HCT116 (cell line): ENCODE measurements around the gene PSMD4.
"Not testable (repeated sequence)": the region's sequence is repeated elsewhere in the genome, so short reads cannot be mapped to it uniquely, and the experiment has no call there.

Experiments used
- CTCF ChIP-seq, 3 experiments: fragments of 200-600 bp in 1 of 3; sonication (generic) in 1 of 3; IDR thresholded peaks in 2 of 3; conservative IDR thresholded peaks in 1 of 3; 2 replicates each; pipeline ENCODE4 v1.5.1; 2012 to 2017; ENCODE audit warnings: low read depth in 2 of 3, low read length in 2 of 3, antibody characterized with exemption in 1 of 3, borderline replicate concordance in 1 of 3, control low read depth in 1 of 3, mild to moderate bottlenecking in 1 of 3, mixed read lengths in 1 of 3, mixed run types in 1 of 3, moderate library complexity in 1 of 3; ENCODE audit not compliant: insufficient read depth in 1 of 3
- EZH2 ChIP-seq: fragments of 200-600 bp; sonication (generic); IDR thresholded peaks from 2 replicates; pipeline ENCODE4 v1.6.1; 2017; ENCODE audit warnings: antibody characterized with exemption, mixed run types
- EZH2phosphoT487 ChIP-seq: fragments of 200-600 bp; IDR thresholded peaks from 2 replicates; pipeline ENCODE4 v1.6.1; 2018; ENCODE audit warnings: antibody characterized with exemption, borderline replicate concordance
- FOSL1 ChIP-seq: IDR thresholded peaks from 2 replicates; pipeline ENCODE4 v1.6.1; 2012; ENCODE audit warnings: low read depth
- POLR2A ChIP-seq: IDR thresholded peaks from 2 replicates; pipeline ENCODE4 v1.7.0; 2011; ENCODE audit warnings: borderline replicate concordance; ENCODE audit not compliant: insufficient read depth, insufficient read length; ENCODE audit errors: extremely low read depth
- POLR2AphosphoS5 ChIP-seq: IDR thresholded peaks from 2 replicates; pipeline ENCODE4 v1.6.1; 2011; ENCODE audit warnings: mild to moderate bottlenecking, low read depth, low read length, moderate library complexity
- RAD21 ChIP-seq: IDR thresholded peaks from 2 replicates; pipeline ENCODE4 v1.6.1; 2012; ENCODE audit warnings: low read depth, mild to moderate bottlenecking
- SIN3A ChIP-seq: IDR thresholded peaks from 2 replicates; pipeline ENCODE4 v1.6.1; 2012; ENCODE audit warnings: low read depth
- TCF7L2 ChIP-seq: IDR thresholded peaks from 2 replicates; pipeline ENCODE4 v1.7.0; 2011; ENCODE audit warnings: borderline replicate concordance, inconsistent platforms; ENCODE audit not compliant: insufficient read depth, insufficient read length; ENCODE audit errors: extremely low read depth
- YY1 ChIP-seq: IDR thresholded peaks from 2 replicates; pipeline ENCODE4 v1.6.1; 2011; ENCODE audit warnings: low read length, low read depth, moderate library complexity, mild to moderate bottlenecking; ENCODE audit not compliant: insufficient replicate concordance; ENCODE audit errors: extremely low read depth
- ZFX ChIP-seq: fragments of 450-650 bp; IDR thresholded peaks from 2 replicates; pipeline ENCODE4 v1.6.1; 2017
- TF ChIP-seq, protein P1 (sequence below): IDR thresholded peaks from 2 replicates; pipeline ENCODE4 v1.6.1; 2012

DNA sequence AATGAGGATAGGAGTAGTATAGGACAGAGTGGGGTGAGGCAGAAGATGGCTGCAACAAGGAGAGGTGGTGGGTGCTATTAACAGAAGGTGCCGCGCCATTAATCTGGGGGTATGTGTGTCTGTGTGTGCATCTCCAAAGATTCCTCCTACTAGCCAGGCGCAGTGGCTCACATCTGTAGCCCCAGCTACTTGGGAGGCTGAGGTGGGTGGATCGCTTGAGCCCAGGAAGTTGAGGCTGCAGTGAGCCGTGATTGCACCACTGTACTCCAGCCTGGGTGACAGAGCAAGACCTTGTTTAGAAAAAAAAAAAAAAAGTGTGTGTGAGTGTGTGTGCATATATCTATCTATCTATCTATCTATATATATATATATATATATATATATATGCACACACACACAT lies 20.8 kb downstream of the PSMD4 start:
- not testable (repeated sequence) for TF ChIP-seq POLR2AphosphoS5; CTCF (IDR thresholded peaks at IDR 0.05 in 2 of 3, conservative IDR thresholded peaks at IDR 0.05 in 1 of 3; ENCODE audit: borderline replicate concordance in 1 of 3, insufficient read depth in 1 of 3, low read depth in 2 of 3, low read length in 2 of 3); EZH2; POLR2A; TCF7L2; EZH2phosphoT487; FOSL1; YY1; ZFX; SIN3A; RAD21
- TF ChIP-seq, protein P1, sequence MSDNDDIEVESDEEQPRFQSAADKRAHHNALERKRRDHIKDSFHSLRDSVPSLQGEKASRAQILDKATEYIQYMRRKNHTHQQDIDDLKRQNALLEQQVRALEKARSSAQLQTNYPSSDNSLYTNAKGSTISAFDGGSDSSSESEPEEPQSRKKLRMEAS = not testable (repeated sequence)
